PFSK-1 (cell line): ENCODE data around the gene DHRS12.

Experiments
- FOXP2 ChIP-seq: optimal IDR thresholded peaks from 2 replicates; pipeline ENCODE3; 2011; ENCODE audit warnings: borderline replicate concordance, control low read depth, inconsistent platforms; ENCODE audit not compliant: insufficient read depth; ENCODE audit errors: extremely low read length, extremely low read depth
- TAF1 ChIP-seq: IDR thresholded peaks from 2 replicates; pipeline ENCODE4 v1.6.1; 2012; ENCODE audit warnings: low read length, control low read depth, borderline replicate concordance; ENCODE audit not compliant: insufficient read depth

GRCh38 chr13:51828730-51829567 is 25.0 kb upstream of the DHRS12 start:
- TF ChIP-seq FOXP2, result no peak
- no peak for TF ChIP-seq TAF1
